ENCODE results near the gene TMPRSS11B.
"Not testable (repeated sequence)": the region's sequence is repeated elsewhere in the genome, so short reads cannot be mapped to it uniquely, and the experiment has no call there.

TMPRSS11B gene, protein sequence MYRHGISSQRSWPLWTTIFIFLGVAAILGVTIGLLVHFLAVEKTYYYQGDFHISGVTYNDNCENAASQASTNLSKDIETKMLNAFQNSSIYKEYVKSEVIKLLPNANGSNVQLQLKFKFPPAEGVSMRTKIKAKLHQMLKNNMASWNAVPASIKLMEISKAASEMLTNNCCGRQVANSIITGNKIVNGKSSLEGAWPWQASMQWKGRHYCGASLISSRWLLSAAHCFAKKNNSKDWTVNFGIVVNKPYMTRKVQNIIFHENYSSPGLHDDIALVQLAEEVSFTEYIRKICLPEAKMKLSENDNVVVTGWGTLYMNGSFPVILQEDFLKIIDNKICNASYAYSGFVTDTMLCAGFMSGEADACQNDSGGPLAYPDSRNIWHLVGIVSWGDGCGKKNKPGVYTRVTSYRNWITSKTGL

DNA sequence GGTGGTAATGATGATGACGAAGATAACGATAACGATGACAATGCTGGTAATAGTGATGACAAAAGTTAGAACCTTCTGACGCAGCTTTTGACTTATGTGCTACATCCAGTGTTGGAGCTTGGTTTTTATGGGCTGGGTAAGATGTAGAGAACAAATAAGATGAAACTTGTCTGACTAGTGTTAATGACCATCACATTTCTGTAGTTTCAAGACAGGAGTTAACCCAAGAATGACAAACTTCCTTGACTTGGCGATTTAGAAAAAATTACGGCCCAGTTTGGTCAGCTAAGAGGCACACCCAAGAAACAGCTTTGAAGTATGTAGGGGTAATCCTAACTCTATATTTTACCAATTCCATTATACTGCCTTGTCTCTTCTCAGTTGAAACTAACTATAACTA is at the start of gene TMPRSS11B:
TSS of gene TMPRSS11B (minus strand) at position 101 of the 400 bp plus-strand sequence. CDS start 136 bp downstream, outside the sequence.
- H3K27ac ChIP-seq (ENCODE audit: low read length) = no peak within 1 kb of the TSS
- H3K9me3 ChIP-seq (ENCODE audit: insufficient read depth, low read depth, low read length) = no peaks in the 10 kb centered on the region
- no peaks in the 10 kb centered on the region for H3K27me3 ChIP-seq (ENCODE audit: insufficient read depth, low read length)
- no peaks in the 10 kb centered on the region for H3K4me1 ChIP-seq (ENCODE audit: insufficient read depth, low read length)
- no peak within 1 kb of the TSS for H3K9ac ChIP-seq (ENCODE audit: low read depth, low read length)
- H3K4me3 ChIP-seq (ENCODE audit: low read length) = no peak within 1 kb of the TSS
- H3K36me3 ChIP-seq (ENCODE audit: insufficient read depth, low read depth, low read length) = no peaks in the 10 kb centered on the region

DNA sequence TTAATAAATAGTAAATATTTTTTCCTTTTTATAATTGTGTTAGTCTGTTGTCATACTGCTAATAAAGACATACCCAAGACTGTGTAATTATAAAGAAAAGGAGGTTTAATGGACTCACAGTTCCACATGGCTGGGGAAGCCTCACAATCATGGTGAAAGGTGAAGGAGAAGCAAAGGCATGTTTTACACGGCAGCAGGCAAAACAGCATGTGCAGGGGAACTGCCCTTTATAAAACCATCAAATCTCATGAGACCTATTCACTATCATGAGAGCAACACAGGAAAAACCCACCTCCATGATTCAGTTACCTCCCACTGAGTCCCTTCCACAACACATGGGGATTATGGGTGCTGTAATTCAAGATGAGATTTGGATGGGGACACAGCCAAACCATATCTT is 45.8 kb upstream of the TMPRSS11B start:
- Histone ChIP-seq H3K9me3 (ENCODE audit: insufficient read depth, low read depth, low read length) (peaks cover 9% of the 10 kb centered on the region), H3K36me3 (ENCODE audit: insufficient read depth, low read depth, low read length) (no peaks in the 10 kb centered on the region), H3K9ac (ENCODE audit: low read depth, low read length) (no peak overlapping the region), H3K4me3 (ENCODE audit: low read length) (no peak overlapping the region), H3K4me1 (ENCODE audit: insufficient read depth, low read length) (peaks cover 2% of the 10 kb centered on the region; the same call in 1 of the 2 replicates), H3K27me3 (ENCODE audit: insufficient read depth, low read length) (no peaks in the 10 kb centered on the region), H3K27ac (ENCODE audit: low read length) (no peak overlapping the region)

DNA sequence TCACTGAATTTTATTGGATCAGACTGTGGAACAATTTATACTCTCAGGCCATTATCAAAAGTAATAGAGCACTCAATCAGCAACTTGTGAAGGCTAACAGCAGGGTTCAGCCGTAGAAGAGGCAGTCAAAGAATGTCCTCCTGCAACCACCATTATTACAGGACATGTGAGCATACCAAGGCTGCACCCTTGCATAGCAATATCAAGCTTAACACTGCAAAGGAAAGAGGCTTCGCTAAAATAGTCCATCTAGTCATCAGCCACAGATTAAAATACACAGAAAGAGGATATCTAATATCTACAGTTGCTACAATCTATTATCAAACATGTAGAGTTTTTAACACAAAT is 42.9 kb upstream of the TMPRSS11B start:
- Histone ChIP-seq H3K4me3 (ENCODE audit: low read length) (no peak overlapping the region), H3K9me3 (ENCODE audit: insufficient read depth, low read depth, low read length) (peaks cover 9% of the 10 kb centered on the region), H3K4me1 (ENCODE audit: insufficient read depth, low read length) (peaks cover 6% of the 10 kb centered on the region; the same call in 1 of the 2 replicates), H3K36me3 (ENCODE audit: insufficient read depth, low read depth, low read length) (no peaks in the 10 kb centered on the region), H3K9ac (ENCODE audit: low read depth, low read length) (no peak overlapping the region), H3K27me3 (ENCODE audit: insufficient read depth, low read length) (no peaks in the 10 kb centered on the region), H3K27ac (ENCODE audit: low read length) (no peak overlapping the region)

DNA sequence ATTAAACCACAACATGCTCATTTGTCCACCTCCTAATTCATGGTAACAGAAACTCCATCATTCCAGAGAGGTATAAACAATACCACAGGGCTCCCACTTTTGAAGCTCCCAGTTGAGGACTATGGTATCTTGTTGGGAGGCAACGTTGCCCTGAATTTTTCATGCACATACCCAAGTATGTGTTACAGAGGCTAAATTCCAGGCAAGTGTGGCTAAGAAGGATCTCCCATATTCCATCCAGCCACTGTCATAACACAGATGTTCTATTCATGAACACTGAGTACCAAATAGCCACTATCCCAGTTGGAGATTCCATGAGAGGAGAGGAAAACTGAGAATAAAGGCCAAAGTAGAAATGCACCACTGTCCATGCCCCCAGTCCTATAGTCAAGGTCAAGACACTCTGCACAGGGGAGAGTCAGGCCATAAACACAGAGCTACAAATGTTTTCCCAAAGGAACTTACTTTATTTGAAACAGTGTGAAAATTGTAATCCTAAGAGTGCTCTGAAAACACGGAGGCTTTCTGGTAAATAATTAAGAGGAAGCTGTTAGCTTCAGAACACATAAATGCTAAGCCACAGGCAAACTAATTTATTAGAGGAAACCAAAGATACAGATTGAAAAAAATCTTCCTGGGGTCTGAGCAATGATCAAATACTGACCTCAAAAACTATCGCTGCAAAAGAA is 42.4 kb upstream of the TMPRSS11B start:
- H3K4me1 ChIP-seq (ENCODE audit: insufficient read depth, low read length) = peaks cover 6% of the 10 kb centered on the region; the same call in 1 of the 2 replicates
- H3K4me3 ChIP-seq (ENCODE audit: low read length) = no peak overlapping the region
- H3K27ac ChIP-seq (ENCODE audit: low read length) = no peak overlapping the region
- peaks cover 6% of the 10 kb centered on the region; the same call in 1 of the 2 replicates for H3K9me3 ChIP-seq (ENCODE audit: insufficient read depth, low read depth, low read length)
- no peaks in the 10 kb centered on the region for H3K27me3 ChIP-seq (ENCODE audit: insufficient read depth, low read length)
- H3K36me3 ChIP-seq (ENCODE audit: insufficient read depth, low read depth, low read length) = no peaks in the 10 kb centered on the region
- H3K9ac ChIP-seq (ENCODE audit: low read depth, low read length) = no peak overlapping the region

DNA sequence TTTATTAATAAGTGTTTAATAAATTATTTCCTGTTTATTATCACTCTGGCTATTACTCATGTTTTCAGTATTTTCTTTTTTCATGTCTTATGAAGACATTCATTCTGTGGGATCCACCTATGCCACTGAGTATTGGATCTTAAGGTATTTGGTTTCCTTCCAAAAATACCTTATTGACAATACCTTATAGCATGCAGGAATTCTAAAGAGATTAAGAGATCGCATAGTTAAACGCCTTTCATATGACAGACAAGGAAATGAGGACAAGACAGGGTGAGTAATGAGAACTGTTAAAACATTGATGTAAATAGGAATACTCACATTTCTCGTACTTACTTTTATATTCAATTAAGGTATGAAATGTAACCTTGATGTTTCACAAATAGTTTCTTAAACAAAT is 38.2 kb upstream of the TMPRSS11B start:
- Histone ChIP-seq H3K9ac (ENCODE audit: low read depth, low read length) (no peak overlapping the region), H3K36me3 (ENCODE audit: insufficient read depth, low read depth, low read length) (no peaks in the 10 kb centered on the region), H3K27me3 (ENCODE audit: insufficient read depth, low read length) (no peaks in the 10 kb centered on the region), H3K27ac (ENCODE audit: low read length) (no peak overlapping the region), H3K4me1 (ENCODE audit: insufficient read depth, low read length) (peaks cover 6% of the 10 kb centered on the region; the same call in 1 of the 2 replicates), H3K9me3 (ENCODE audit: insufficient read depth, low read depth, low read length) (no peaks in the 10 kb centered on the region), H3K4me3 (ENCODE audit: low read length) (no peak overlapping the region)

DNA sequence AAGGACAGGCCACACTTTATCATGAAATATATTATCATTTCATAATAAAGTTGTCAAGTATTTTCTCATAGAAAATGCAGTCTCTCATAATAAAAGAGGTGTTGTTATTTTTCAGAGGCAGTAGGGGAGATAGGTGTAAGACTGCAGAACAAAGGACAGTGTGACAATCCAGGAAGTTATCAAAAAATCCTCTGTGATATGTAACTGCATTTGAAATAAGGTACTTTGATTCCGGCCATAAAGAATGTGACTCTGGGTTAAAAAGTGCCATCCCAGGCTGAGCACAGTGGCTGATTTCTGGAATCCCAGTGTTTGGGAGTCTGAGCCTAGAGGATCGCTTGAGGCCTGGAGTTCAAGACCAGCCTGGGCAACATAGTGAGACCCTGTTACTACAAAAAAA is 37.6 kb upstream of the TMPRSS11B start:
- peaks cover 6% of the 10 kb centered on the region; the same call in 1 of the 2 replicates for H3K4me1 ChIP-seq (ENCODE audit: insufficient read depth, low read length)
- H3K27ac ChIP-seq (ENCODE audit: low read length) = no peak overlapping the region
- no peak overlapping the region for H3K9ac ChIP-seq (ENCODE audit: low read depth, low read length)
- no peaks in the 10 kb centered on the region for H3K27me3 ChIP-seq (ENCODE audit: insufficient read depth, low read length)
- no peaks in the 10 kb centered on the region for H3K36me3 ChIP-seq (ENCODE audit: insufficient read depth, low read depth, low read length)
- H3K4me3 ChIP-seq (ENCODE audit: low read length) = no peak overlapping the region
- H3K9me3 ChIP-seq (ENCODE audit: insufficient read depth, low read depth, low read length) = no peaks in the 10 kb centered on the region

DNA sequence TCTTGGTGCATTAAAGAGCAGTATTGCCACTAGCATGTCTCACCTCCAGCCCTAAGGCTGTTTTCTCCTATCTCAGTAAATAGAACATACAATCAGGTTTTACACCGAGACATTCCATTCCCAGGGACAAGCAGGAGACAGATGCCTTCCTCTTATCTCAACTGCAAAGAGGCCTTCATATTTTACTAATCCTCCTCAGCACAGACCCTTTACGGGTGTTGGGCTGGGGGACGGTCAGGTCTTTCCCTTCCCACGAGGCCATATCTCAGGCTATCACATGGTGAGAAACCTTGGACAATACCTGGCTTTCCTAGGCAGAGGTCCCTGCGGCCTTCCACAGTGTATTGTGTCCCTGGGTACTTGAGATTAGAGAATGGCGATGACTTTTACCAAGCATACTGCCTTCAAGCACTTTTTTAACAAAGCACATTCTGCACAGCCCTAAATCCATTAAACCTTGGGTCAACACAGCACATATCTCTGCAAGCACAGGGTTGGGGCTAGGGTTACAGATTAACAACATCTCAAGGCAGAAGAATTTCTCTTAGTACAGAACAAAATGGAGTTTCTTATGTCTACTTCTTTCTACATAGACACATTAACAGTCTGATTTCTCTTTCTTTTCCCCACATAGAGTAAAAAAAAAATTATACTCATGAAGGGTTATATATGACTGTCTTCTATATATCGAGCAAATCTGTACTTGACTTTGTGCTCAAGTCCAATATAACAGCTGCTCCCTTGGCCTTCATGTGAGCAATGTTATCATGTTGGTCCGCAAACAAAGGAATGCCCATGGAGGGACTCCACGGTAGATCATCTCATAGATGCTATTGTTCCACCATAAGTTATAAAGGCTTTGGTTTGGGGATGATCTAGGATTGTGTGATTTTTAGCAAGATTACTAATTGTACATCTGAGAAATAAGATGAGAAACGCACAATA is 36.6 kb upstream of the TMPRSS11B start:
- H3K4me1 ChIP-seq (ENCODE audit: insufficient read depth, low read length); H3K4me3 ChIP-seq (ENCODE audit: low read length); H3K9ac ChIP-seq (ENCODE audit: low read depth, low read length); H3K27me3 ChIP-seq (ENCODE audit: insufficient read depth, low read length); H3K36me3 ChIP-seq (ENCODE audit: insufficient read depth, low read depth, low read length); H3K27ac ChIP-seq (ENCODE audit: low read length); H3K9me3 ChIP-seq (ENCODE audit: insufficient read depth, low read depth, low read length): not testable (repeated sequence)

DNA sequence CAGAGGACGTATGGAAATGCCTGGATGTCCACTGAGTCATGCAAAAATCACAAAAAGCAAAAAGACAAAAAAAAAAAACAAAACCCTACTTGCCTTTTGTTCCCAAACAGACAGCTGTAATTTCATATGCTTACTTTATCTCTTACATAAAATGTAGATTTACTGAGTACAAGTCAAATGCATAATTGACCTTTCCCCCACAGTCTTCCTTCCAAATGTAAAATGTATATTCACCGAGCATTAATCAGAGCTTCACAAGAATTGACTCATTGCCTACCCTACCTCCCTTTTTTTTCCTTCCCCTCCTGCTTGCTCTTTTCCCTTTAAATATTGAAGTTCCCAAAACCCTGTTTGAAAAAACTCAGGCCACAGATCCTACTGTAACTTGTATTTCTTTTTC is 32.5 kb upstream of the TMPRSS11B start:
- Histone ChIP-seq H3K9me3 (ENCODE audit: insufficient read depth, low read depth, low read length) (no peaks in the 10 kb centered on the region; the same call in 1 of the 2 replicates), H3K4me1 (ENCODE audit: insufficient read depth, low read length) (peaks cover 13% of the 10 kb centered on the region), H3K27ac (ENCODE audit: low read length) (no peak overlapping the region), H3K36me3 (ENCODE audit: insufficient read depth, low read depth, low read length) (no peaks in the 10 kb centered on the region), H3K9ac (ENCODE audit: low read depth, low read length) (no peak overlapping the region), H3K4me3 (ENCODE audit: low read length) (no peak overlapping the region), H3K27me3 (ENCODE audit: insufficient read depth, low read length) (no peaks in the 10 kb centered on the region)

DNA sequence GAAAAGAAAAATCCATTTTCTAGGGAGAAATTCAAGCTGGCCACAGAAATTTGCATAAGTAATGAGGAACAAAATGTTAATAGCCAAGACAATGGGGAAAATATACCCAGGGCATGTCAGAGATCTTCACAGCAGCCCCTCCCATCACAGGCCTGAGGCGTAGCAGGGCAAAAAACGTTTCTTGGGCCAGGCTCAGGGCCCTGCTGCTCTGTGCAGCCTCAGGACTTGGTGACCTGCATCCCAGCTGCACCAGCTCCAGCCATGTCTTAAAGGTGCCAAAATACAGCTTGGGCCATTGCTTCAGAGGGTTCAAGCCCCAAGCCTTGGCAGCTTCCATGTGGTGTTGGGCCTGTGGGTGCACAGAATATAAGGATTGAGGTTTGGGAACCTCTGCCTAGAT is 32.1 kb upstream of the TMPRSS11B start:
- H3K4me3 ChIP-seq (ENCODE audit: low read length) = no peak overlapping the region
- no peak overlapping the region for H3K9ac ChIP-seq (ENCODE audit: low read depth, low read length)
- H3K36me3 ChIP-seq (ENCODE audit: insufficient read depth, low read depth, low read length) = no peaks in the 10 kb centered on the region
- no peaks in the 10 kb centered on the region for H3K27me3 ChIP-seq (ENCODE audit: insufficient read depth, low read length)
- no peaks in the 10 kb centered on the region; the same call in 1 of the 2 replicates for H3K9me3 ChIP-seq (ENCODE audit: insufficient read depth, low read depth, low read length)
- H3K4me1 ChIP-seq (ENCODE audit: insufficient read depth, low read length) = peaks cover 14% of the 10 kb centered on the region
- H3K27ac ChIP-seq (ENCODE audit: low read length) = no peak overlapping the region

DNA sequence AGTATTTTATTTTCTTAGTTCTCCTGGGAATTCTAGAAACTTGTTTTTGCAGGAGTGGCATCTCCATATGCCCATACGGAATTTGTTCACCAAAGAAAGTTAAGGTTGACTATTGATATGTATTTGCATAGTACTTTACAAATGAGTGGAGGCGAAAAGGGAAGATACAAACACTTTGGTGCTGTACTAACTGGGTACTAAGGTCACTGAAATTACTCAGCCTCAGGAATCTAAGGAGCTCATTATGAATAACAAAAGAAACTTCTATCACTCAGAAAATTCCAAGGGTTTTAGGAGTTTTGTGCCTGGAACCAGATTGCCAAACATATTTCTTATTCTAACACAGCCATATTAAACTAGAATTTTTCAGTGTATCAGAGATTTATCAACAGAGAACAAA is 27.4 kb upstream of the TMPRSS11B start:
- H3K27me3 ChIP-seq (ENCODE audit: insufficient read depth, low read length) = no peaks in the 10 kb centered on the region
- peaks cover 17% of the 10 kb centered on the region for H3K4me1 ChIP-seq (ENCODE audit: insufficient read depth, low read length)
- no peaks in the 10 kb centered on the region for H3K36me3 ChIP-seq (ENCODE audit: insufficient read depth, low read depth, low read length)
- H3K9me3 ChIP-seq (ENCODE audit: insufficient read depth, low read depth, low read length) = peaks cover 24% of the 10 kb centered on the region
- H3K9ac ChIP-seq (ENCODE audit: low read depth, low read length) = peak overlapping the region; percentile 60
- H3K27ac ChIP-seq (ENCODE audit: low read length) = peak overlapping the region; percentile 46
- peak overlapping the region; percentile 54 for H3K4me3 ChIP-seq (ENCODE audit: low read length)

DNA sequence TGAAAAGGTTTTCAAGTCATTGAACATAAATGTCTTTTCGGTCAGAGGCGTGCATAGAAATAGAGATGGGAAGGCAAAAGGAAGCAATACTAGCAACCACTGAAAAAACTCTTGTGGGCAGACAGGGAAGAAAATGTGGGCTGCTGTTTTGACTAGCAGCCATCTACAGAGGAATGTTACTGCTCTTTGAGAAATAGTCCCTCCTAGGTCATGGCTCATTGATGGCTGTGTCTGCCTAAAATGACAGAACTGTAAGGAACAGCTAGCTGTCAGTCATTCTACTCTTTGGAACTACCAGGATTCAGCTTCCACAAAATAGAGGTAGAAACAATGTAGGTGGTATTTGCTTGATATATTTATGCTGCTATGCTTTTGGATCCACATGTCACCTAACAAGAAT is 26.9 kb upstream of the TMPRSS11B start:
- Histone ChIP-seq H3K9ac (ENCODE audit: low read depth, low read length) (peak overlapping the region; percentile 60), H3K4me1 (ENCODE audit: insufficient read depth, low read length) (peaks cover 17% of the 10 kb centered on the region), H3K9me3 (ENCODE audit: insufficient read depth, low read depth, low read length) (peaks cover 24% of the 10 kb centered on the region), H3K27me3 (ENCODE audit: insufficient read depth, low read length) (no peaks in the 10 kb centered on the region), H3K36me3 (ENCODE audit: insufficient read depth, low read depth, low read length) (no peaks in the 10 kb centered on the region), H3K27ac (ENCODE audit: low read length) (peak overlapping the region; percentile 43), H3K4me3 (ENCODE audit: low read length) (peak overlapping the region; percentile 54)
